Endothelial cell of umbilical vein (primary cell): ENCODE data around the gene ATOSB. TPM values are rescaled to one million over a fixed set of nuclear protein-coding genes. Genes with fewer than 3 reads are reported as not detected.

Experiments
- BruUV-seq: library from RNA; stranded (reverse); fragments of 400-500 nt; replicated peaks from 2 replicates; lab custom pipeline; 2021; lab: Mats Ljungman, UMichigan
- CTCF ChIA-PET: fragments of 300-600, 350-600 bp; sonication (Branson Sonifier 250); formaldehyde crosslinking; loops from one replicate; lab custom pipeline; 2021; ENCODE audit warnings: antibody characterized with exemption, inconsistent platforms; lab: Charles Lee
- POLR2A ChIA-PET: fragments of 300-600, 350-600 bp; sonication (Branson Sonifier 250); formaldehyde crosslinking; loops from one replicate; lab custom pipeline; 2021; ENCODE audit warnings: antibody characterized with exemption, inconsistent platforms; lab: Charles Lee
- DNase-seq: peaks from one replicate; pipeline ENCODE4 v3.0.0-alpha.2; 2011; ENCODE audit warnings: low read depth, low spot score
- FAIRE-seq: peaks from 2 replicates; lab custom pipeline; 2011; peaks lifted over from hg19 to GRCh38; lab: Jason Lieb, UNC
- H2AFZ ChIP-seq: 2 replicates; pipeline ENCODE4 v1.6.0; 2012; ENCODE audit warnings: low read depth, low read length, control low read depth, inconsistent platforms
- H3K27ac ChIP-seq: 2 replicates; pipeline ENCODE4 v1.5.1; 2011; ENCODE audit warnings: low read depth, mild to moderate bottlenecking, control low read depth, low read length, moderate library complexity; ENCODE audit not compliant: insufficient read depth
- H3K27me3 ChIP-seq, 2 experiments: 2 replicates each; pipeline versions ENCODE4 v1.6.0 to v1.6.1; 2011; ENCODE audit warnings: low read length in 2 of 2, mixed read lengths in 1 of 2; ENCODE audit not compliant: control insufficient read depth in 2 of 2, insufficient read depth in 2 of 2
- H3K36me3 ChIP-seq, 2 experiments: 2 replicates in 1 of 2; 3 replicates in 1 of 2; pipeline ENCODE4 v1.5.1; 2011; ENCODE audit warnings: low read length in 2 of 2, mild to moderate bottlenecking in 1 of 2, moderate library complexity in 1 of 2; ENCODE audit not compliant: control insufficient read depth in 2 of 2, insufficient read depth in 2 of 2; ENCODE audit errors: extremely low read depth in 1 of 2
- H3K4me1 ChIP-seq: 3 replicates; pipeline ENCODE4 v1.5.1; 2011; ENCODE audit warnings: mild to moderate bottlenecking, low read length; ENCODE audit not compliant: control insufficient read depth, insufficient read depth; ENCODE audit errors: extremely low read depth
- H3K4me2 ChIP-seq: 2 replicates; pipeline ENCODE4 v1.6.1; 2011; ENCODE audit warnings: low read length, control low read depth, mixed read lengths; ENCODE audit not compliant: insufficient read depth
- H3K4me3 ChIP-seq, 3 experiments: fragments of 200-600 bp in 1 of 3; sonication (generic), shearing (Covaris generic) in 1 of 3; replicated peaks in 1 of 3; 2 replicates each; pipeline ENCODE4 v1.5.1; 2011 to 2016; ENCODE audit warnings: control low read depth in 3 of 3, low read length in 3 of 3, mild to moderate bottlenecking in 2 of 3, inconsistent platforms in 1 of 3, low read depth in 1 of 3, moderate library complexity in 1 of 3; ENCODE audit not compliant: insufficient read depth in 1 of 3
- H3K79me2 ChIP-seq: 2 replicates; pipeline ENCODE4 v1.6.0; 2012; ENCODE audit warnings: low read length, inconsistent platforms; ENCODE audit not compliant: control insufficient read depth, insufficient read depth
- H3K9ac ChIP-seq: replicated peaks from 2 replicates; pipeline ENCODE3; 2011; ENCODE audit warnings: low read length, control low read depth; ENCODE audit not compliant: insufficient read depth; ENCODE audit errors: extremely low read depth
- H3K9me1 ChIP-seq: replicated peaks from 3 replicates; pipeline ENCODE4 v1.6.0; 2011; ENCODE audit warnings: mild to moderate bottlenecking, low read length; ENCODE audit not compliant: control insufficient read depth, insufficient read depth; ENCODE audit errors: extremely low read depth
- H3K9me3 ChIP-seq: replicated peaks from 2 replicates; pipeline ENCODE4 v1.5.1; 2012; ENCODE audit warnings: low read length, inconsistent platforms; ENCODE audit not compliant: control insufficient read depth, insufficient read depth
- H4K20me1 ChIP-seq: replicated peaks from 2 replicates; pipeline ENCODE3; 2011; ENCODE audit warnings: mild to moderate bottlenecking, low read length; ENCODE audit not compliant: control insufficient read depth, insufficient read depth; ENCODE audit errors: extremely low read depth
- CTCF ChIP-seq, 2 donors: IDR thresholded peaks; 1 replicate in 1 of 2; 2 replicates in 1 of 2; pipeline ENCODE4 v1.5.1; 2011; ENCODE audit warnings: low read length in 2 of 2, mild to moderate bottlenecking in 2 of 2, moderate library complexity in 2 of 2, control low read depth in 1 of 2, inconsistent platforms in 1 of 2, low read depth in 1 of 2; ENCODE audit not compliant: insufficient read depth in 1 of 2; ENCODE audit errors: extremely low read depth in 1 of 2
- EZH2 ChIP-seq: IDR thresholded peaks from 2 replicates; pipeline ENCODE4 v1.6.1; 2012; ENCODE audit warnings: borderline replicate concordance, low read depth, mild to moderate bottlenecking, moderate library complexity, low read length, inconsistent platforms; ENCODE audit not compliant: severe bottlenecking
- FOS ChIP-seq: IDR thresholded peaks from 2 replicates; pipeline ENCODE4 v1.6.1; 2011; ENCODE audit warnings: mild to moderate bottlenecking, low read length, moderate library complexity, borderline replicate concordance; ENCODE audit not compliant: insufficient read depth
- JUN ChIP-seq: IDR thresholded peaks from 2 replicates; pipeline ENCODE4 v1.6.1; 2011; ENCODE audit warnings: borderline replicate concordance, low read depth; ENCODE audit not compliant: insufficient read length, insufficient read depth
- MAX ChIP-seq: IDR thresholded peaks from 2 replicates; pipeline ENCODE4 v1.6.1; 2011; ENCODE audit not compliant: insufficient read depth, insufficient read length
- MYC ChIP-seq: IDR thresholded peaks from one replicate; pipeline ENCODE4 v1.6.1; 2011; ENCODE audit warnings: mild to moderate bottlenecking, low read depth, low read length
- POLR2A ChIP-seq: IDR thresholded peaks from 2 replicates; pipeline ENCODE4 v1.6.1; 2012; ENCODE audit warnings: low read depth, mild to moderate bottlenecking, control low read depth, low read length
- POLR2AphosphoS5 ChIP-seq: IDR thresholded peaks from 2 replicates; pipeline ENCODE4 v1.6.1; 2012; ENCODE audit warnings: low read depth, mild to moderate bottlenecking, control low read depth, low read length, moderate library complexity; ENCODE audit not compliant: insufficient read depth
- dilution Hi-C: fragments of 300-500 bp; cut with MboI; formaldehyde crosslinking; loops from one replicate; pipeline ENCODE4 v1.15.0; 2019; ENCODE audit warnings: low sequenced_read_pairs; ENCODE audit not compliant: extremely low pct_ligation_motif_present
- intact Hi-C: fragments of 100-400 bp; cut with micrococcal nuclease; formaldehyde crosslinking; loops from one replicate; pipeline ENCODE4 v1.10.0; 2022
- polyA plus RNA-seq, 4 experiments: library from polyadenylated mRNA; depleted of rRNA in 3 of 4; stranded (reverse) in 3 of 4; unstranded in 1 of 4; fragments of >200 nt; gene quantifications; 2 replicates each; pipeline versions ENCODE4 v1.2.1 to v1.2.3, GENCODE V29; 2011 to 2012; ENCODE audit warnings: missing spikeins in 1 of 4
- total RNA-seq: library from RNA; stranded (reverse); gene quantifications from 2 replicates; pipeline ENCODE4 v1.2.3, GENCODE V29; 2021

The ATOSB gene
- total and polyA plus RNA-seq, 2 donors (not counting 3 experiments of a cell fraction or from before 2014, with no cell fraction given) = 34.7 to 58.0 TPM

- H3K4me3 ChIP-seq = no peak overlapping the region
- intact Hi-C loops = no loop called here
- H4K20me1 ChIP-seq = no peaks in the 10 kb centered on the region
- no peak overlapping the region for H3K27ac ChIP-seq
- BruUV-seq = no TSS peak
- no peaks in the 10 kb centered on the region for H3K9me1 ChIP-seq
- no peak for DNase-seq
- H3K9ac ChIP-seq = no peak overlapping the region
- ChIA-PET CTCF (no interaction called here), POLR2A (no interaction called here)
- H3K9me3 ChIP-seq = no peaks in the 10 kb centered on the region
- no peaks in the 10 kb centered on the region for H3K79me2 ChIP-seq
- no peaks in the 10 kb centered on the region for H3K4me1 ChIP-seq
- no peaks in the 10 kb centered on the region for H3K27me3 ChIP-seq
- no peak for FAIRE-seq
- H2AFZ ChIP-seq = no peak overlapping the region
- no peak for TF ChIP-seq CTCF (IDR thresholded peaks at IDR 0.05; ENCODE audit: extremely low read depth in 1 of 2, insufficient read depth in 1 of 2, low read depth in 1 of 2, low read length in 2 of 2)
- no peak for TF ChIP-seq MAX
- TF ChIP-seq EZH2 = no peak
- TF ChIP-seq POLR2A = no peak
- TF ChIP-seq POLR2AphosphoS5 = no peak
- TF ChIP-seq JUN = no peak
- no peak for TF ChIP-seq MYC
- no peak for TF ChIP-seq FOS
- no peak overlapping the region for H3K4me2 ChIP-seq
- dilution Hi-C loops = no loop called here
- peaks cover 2 to 25% of the 10 kb centered on the region in 2 experiments for H3K36me3 ChIP-seq
These were observed 26.2 kb downstream of the ATOSB start for GRCh38 chr9:35089434-35089833.
